NCI-H82 treated with DMSO at 0.1 percent for 48 hours (cell line): ENCODE measurements around the gene KPNA5.

ENCODE experiments used
- DNase-seq: peaks from one replicate; lab custom pipeline; 2025; ENCODE audit not compliant: unreplicated experiment; lab: John Stamatoyannopoulos, UW

Gene KPNA5

DNA sequence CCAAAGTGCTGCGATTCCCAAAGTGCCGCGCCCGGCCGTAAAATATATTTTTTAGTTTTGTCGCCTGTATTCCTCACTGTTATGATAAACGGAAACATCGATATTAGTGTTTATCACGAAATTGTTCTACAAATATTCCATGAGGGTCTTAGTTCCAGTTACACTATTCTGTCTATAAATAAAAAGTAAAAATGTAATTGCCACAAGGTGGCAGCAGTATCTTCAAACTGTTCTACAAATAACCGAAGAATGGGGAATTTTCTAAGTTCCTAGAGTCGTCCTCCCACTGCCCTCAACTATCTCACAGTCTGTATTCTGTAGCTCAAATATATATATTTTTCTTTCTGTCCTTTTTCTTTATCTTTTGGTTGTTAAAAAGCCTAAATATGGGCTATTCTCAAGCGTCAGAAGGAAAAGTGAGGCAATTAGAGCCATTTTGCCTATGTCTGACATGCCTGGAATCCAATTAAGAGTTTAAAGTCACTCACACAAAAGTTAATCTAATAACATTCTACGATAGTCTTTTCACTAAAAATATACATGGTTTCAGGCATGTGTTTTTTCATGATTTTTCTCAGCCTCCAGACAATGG lies 98.7 kb downstream of the KPNA5 start:
- DNase-seq, result peak; percentile 72

DNA sequence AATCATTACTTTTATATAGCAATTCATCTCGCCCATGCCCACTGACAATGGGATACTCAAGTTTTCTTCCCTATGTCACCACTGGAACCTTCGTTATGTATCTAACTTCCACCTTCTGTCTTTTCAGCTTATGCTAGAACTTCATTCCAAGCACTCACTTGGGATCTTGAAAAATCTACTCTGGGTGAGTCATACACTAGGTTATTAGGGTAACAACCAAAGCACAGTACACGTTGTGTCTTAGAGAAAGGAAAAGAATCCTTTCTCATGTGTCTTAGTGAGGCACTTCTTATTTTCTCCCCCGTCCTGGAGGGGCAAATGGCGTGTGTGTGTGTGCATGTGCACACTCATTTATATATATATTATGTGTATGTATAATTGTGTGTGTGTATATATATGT lies 102.8 kb downstream of the KPNA5 start:
- no peak for DNase-seq
